Measurements from ENCODE around the gene ZNF682.

GRCh38 chr19:20060282-20060681 is 21.0 kb upstream of the ZNF682 start:
- TF ChIP-seq CTCF (IDR thresholded peaks at IDR 0.05), result no peak
- no peak for TF ChIP-seq POLR2A (IDR thresholded peaks at IDR 0.05)

All from body of pancreas (tissue), 4 donors.